HuH-7.5 (cell line): ENCODE results near the gene MINDY4B.

Experiments used
- DNase-seq: peaks from one replicate; pipeline ENCODE4 v3.0.0; 2011; ENCODE audit warnings: low spot score

MINDY4B gene

GRCh38 chr3:150843241-150843640 lies 62.0 kb downstream of the MINDY4B start:
- DNase-seq, result no peak

GRCh38 chr3:150840802-150841515 lies 64.3 kb downstream of the MINDY4B start:
- no peak for DNase-seq

GRCh38 chr3:150830745-150831144 lies 74.5 kb downstream of the MINDY4B start:
- no peak for DNase-seq

GRCh38 chr3:150830094-150830681 lies 75.1 kb downstream of the MINDY4B start:
- DNase-seq, result peak; percentile 39

GRCh38 chr3:150829408-150829807 lies 75.8 kb downstream of the MINDY4B start:
- no peak for DNase-seq

- DNase-seq, result no peak
These were observed 76.2 kb downstream of the MINDY4B start for GRCh38 chr3:150828997-150829396.

GRCh38 chr3:150828261-150828660 lies 77.0 kb downstream of the MINDY4B start:
- DNase-seq, result no peak

GRCh38 chr3:150826466-150827282 lies 78.6 kb downstream of the MINDY4B start:
- no peak for DNase-seq

- no peak for DNase-seq
These were observed 79.3 kb downstream of the MINDY4B start for GRCh38 chr3:150825916-150826377.

- DNase-seq, result no peak
These were observed 79.9 kb downstream of the MINDY4B start for GRCh38 chr3:150825192-150825915.

- no peak for DNase-seq
These were observed 82.0 kb downstream of the MINDY4B start for GRCh38 chr3:150823277-150823676.

- no peak for DNase-seq
These were observed 82.6 kb downstream of the MINDY4B start for GRCh38 chr3:150822636-150823035.
